HG02973 (cell line): ENCODE data around the gene GDE1.

Experiments
- ATAC-seq: cut with Tn5 transposase; IDR thresholded peaks from one replicate; pipeline ENCODE4 v1.9.1; 2021; ENCODE audit warnings: moderate library complexity; ENCODE audit not compliant: unreplicated experiment

Gene GDE1

DNA sequence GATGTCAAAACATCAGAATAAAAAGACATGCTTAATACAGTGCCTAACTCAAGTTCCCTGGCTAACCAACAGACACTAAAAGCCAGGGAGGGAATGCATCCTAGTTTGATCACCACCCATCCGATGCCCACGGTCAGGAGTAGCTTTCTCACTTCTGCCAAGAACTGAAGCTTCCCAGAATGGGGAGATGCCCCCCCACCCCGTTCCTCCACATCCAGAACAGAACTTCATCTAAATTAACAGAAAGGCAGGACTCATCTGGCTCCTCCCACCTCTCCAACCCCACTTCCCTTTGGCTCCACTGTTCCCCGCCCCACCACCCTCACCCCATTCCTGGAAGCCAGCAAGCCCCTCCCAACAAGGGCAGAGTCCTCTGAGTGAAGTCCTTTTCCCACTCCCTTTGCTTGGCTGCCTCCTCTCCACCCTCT is 33.7 kb downstream of the GDE1 start:
- ATAC-seq, result no peak

DNA sequence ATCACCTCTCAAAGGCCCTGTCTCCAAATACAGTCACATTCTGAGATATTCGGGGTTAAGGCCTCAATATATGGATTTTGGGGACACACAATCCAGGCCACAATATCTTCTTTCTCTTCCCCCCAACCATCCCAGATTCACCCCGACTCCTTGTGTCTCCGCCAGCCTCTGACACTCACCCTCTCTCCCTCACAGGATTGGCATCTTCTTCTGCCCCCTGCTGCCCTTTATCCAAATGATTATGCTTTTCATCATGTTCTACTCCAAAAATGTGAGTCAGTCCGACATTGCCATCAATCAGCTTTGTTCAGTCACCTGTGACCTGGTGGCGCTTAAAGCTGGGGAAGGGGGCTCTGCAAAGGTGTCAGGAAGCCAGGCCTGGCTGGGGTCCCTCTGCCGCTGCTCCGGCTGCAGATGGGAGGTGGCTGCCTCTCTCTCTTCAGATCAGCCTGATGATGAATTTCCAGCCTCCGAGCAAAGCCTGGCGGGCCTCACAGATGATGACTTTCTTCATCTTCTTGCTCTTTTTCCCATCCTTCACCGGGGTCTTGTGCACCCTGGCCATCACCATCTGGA is 35.1 kb downstream of the GDE1 start:
- no peak for ATAC-seq

GRCh38 chr16:19486051-19486450 is 35.8 kb downstream of the GDE1 start:
- ATAC-seq, result no peak

- no peak for ATAC-seq
Observed at GRCh38 chr16:19485611-19486010, 36.3 kb downstream of the GDE1 start.

DNA sequence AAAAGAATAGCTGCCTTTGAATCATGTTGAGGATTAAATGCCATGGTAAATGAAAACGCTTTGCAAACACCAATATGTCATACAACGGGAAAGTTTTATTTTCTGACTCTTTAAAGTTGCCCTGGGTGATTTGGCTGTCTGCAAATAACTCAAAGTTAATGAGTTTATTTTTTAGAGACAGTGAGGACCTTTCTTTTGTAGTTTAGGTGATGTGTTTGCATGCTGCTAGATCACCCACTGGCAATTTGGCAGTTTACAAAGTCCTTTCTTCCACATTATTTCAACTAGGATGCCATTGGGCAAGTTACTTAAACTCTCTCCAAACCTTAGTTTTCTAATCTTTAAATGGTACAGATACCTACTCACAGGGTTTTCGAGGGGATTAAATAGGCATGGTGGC is 37.8 kb downstream of the GDE1 start:
- ATAC-seq, result no peak

GRCh38 chr16:19482291-19482690 is 39.6 kb downstream of the GDE1 start:
- no peak for ATAC-seq

GRCh38 chr16:19481769-19482168 is 40.1 kb downstream of the GDE1 start:
- no peak for ATAC-seq

DNA sequence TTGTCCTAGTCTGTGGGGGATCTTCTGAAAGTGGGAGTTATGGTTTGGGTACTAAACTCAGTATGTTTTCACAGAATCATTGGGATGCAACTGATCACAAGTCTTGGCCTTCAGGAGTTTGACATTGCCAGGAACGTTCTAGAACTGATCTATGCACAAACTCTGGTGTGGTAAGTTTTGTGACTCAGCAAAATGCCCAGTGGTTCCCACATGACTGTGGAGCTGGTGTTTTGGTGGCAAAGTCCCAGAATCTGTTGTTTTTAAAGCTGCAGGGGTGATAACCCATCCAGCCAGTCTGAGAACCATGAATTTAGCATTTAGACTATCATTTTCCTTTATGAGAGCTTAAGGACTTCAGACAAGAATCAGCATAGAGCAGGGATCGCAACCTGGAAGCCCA is 40.6 kb downstream of the GDE1 start:
- no peak for ATAC-seq

- no peak for ATAC-seq
Observed at GRCh38 chr16:19479302-19479721, 42.6 kb downstream of the GDE1 start.

DNA sequence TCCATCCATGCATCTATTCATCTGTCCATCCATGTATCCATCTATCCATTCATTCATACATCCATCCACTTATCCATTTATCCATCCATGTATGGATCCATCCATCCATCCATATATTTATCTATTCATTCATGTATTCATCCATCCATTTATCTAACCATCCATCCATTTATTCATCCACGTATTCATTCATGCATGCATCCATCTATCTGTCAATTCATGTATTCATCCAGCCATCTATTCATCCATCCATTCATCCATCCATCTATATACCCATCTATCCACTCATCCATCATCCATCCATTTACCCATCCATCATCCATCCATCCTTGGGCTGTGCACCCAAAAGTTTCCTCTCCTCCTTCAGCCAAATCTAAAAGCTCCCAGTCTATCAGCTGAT is 43.4 kb downstream of the GDE1 start:
- ATAC-seq, result no peak

DNA sequence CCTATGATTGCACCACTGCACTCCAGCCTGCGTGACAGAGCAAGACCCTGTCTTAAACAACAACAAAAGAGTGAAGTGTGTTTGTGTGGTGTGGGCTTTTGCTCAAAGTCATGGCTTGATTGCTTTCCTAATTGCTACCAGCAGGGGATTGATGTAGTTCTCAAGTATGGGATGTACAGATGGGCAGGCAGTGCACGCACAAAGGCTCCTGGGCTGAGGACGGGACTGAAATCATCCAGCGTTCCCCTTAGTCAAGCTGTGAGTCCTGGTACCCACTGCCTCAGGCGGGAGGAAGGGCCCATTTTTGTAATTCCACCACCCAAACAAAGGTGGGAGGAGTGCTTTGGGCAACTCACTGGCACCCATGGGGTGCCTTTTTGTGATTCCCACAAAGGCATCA is 47.3 kb downstream of the GDE1 start:
- ATAC-seq, result no peak

DNA sequence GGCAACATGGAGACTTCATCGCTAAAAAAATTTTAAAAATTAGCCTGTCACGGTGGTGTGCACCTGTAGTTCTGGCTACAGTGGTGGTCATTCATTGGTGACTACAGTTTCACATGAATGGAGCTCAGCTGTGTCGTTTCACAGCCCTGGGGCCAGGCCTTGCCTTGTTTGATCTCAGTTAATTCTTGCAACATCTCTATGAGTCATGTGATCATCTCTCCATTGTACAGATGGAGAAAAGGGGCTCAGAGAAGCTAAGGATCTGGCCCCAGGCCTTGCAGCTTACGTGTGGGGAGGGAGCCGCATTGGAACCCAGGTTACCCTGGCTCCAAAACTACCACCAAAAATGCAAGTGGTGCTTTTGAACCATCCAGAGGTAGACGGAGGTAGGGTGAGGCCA is 49.4 kb downstream of the GDE1 start:
- no peak for ATAC-seq

- ATAC-seq, result no peak
Observed at GRCh38 chr16:19468300-19468699, 53.6 kb downstream of the GDE1 start.

DNA sequence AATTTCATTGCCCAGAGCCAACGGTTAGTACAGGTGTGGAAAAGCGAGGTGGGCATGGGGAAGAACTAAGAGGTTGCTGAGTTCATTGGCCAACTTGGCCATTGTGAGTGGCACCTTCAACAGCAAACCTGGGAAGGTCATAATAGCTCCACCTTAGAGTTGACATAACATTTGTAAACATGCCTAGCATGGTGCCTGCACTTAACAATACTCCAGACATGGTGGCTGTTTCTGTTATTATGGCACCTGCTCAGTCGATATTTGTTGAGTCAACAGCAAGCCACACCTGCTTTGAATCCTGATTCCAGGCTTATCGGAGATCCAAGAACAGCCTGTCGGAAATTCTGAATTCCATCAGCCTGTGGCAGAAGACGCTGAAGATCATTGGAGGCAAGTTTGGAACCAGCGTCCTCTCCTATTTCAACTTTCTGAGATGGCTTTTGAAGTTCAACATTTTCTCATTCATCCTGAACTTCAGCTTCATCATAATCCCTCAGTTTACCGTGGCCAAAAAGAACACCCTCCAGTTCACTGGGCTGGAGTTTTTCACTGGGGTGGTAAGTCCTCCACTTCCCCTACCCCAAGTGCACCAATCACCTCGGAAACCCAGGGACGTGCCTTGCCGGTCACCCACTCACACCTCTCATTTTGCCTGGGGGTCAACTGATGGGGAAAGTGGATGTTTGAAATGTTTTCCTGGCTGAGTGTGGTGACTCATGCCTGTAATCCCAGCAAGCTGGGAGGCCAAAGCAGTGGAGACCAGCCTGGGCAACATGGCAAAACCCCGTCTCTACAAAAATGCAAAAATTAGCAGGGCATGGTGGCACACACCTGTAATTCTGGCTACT is 58.2 kb downstream of the GDE1 start:
- ATAC-seq, result no peak

GRCh38 chr16:19460397-19460796 is 61.5 kb downstream of the GDE1 start:
- no peak for ATAC-seq

DNA sequence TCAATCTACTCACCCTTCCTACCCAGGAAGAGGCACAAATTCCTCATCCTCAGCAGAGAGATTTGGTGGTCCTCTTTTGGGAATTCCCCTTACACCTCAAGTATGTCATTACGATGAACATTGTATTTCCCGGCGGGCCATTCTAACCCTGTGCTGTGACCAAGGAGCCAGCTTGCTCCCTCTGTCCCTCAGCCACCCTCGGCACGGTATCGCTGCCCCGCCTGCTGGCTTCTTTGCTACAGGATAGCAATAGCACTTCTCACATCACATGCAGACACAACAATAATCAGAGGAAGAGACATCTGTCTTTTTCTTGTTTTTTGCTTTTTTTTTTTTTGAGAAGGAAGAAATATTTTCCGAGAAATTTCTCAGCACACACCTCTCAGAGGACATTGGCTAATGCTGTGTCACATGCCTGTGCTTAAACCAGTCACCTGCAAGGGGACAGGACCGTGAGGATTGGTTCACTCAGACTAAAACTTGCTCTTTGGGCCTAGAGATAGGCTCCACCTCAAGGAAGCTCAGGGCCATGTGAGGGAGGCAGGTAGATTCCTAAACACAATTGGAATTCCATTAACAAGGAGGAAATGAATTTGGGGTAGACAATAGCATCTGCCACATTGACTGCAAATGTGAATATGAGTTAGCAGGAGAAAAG is 63.0 kb downstream of the GDE1 start:
- ATAC-seq, result no peak
